Psoas muscle (tissue), 8 donors: ENCODE measurements around the gene PON1. TPM values are rescaled to one million over a fixed set of nuclear protein-coding genes. Genes with fewer than 3 reads are reported as not detected.

Experiments
- ATAC-seq, 4 donors: fragments of 200-7000 bp; cut with Tn5 transposase; one replicate each; pipeline ENCODE4 v1.9.1; 2020; ENCODE audit warnings: moderate library complexity in 3 of 4, mild to moderate bottlenecking in 2 of 4
- DNase-seq, 2 donors: peaks; one replicate each; pipeline ENCODE4 v3.0.0-alpha.2; 2020
- H3K27ac ChIP-seq: fragments of 200-600 bp; one replicate; pipeline ENCODE4 v1.8.0; 2022
- H3K27me3 ChIP-seq, 3 donors: fragments of 200-600 bp in 1 of 3; one replicate each; pipeline versions ENCODE4 v1.6.1 to v1.8.0; 2013 to 2022; ENCODE audit warnings: low read length in 2 of 3, mild to moderate bottlenecking in 2 of 3, moderate library complexity in 1 of 3; ENCODE audit not compliant: insufficient read depth in 3 of 3
- H3K36me3 ChIP-seq, 2 donors: fragments of 200-600 bp in 1 of 2; one replicate each; pipeline versions ENCODE4 v1.6.1 to v1.8.0; 2013 to 2022; ENCODE audit warnings: low read depth in 1 of 2, mild to moderate bottlenecking in 1 of 2, moderate library complexity in 1 of 2; ENCODE audit not compliant: insufficient read depth in 1 of 2
- H3K4me1 ChIP-seq: fragments of 200-600 bp; one replicate; pipeline ENCODE4 v1.8.0; 2022
- H3K4me3 ChIP-seq: fragments of 200-600 bp; one replicate; pipeline ENCODE4 v1.8.0; 2022; ENCODE audit warnings: mild to moderate bottlenecking
- H3K9me3 ChIP-seq: fragments of 200-600 bp; one replicate; pipeline ENCODE4 v1.8.0; 2022
- WGBS, 3 donors: extraction: QIAGEN DNeasy Blood & Tissue Kit; methylation state at CpG; one replicate each; pipeline versions ENCODE4 v1.1.6 to v1.1.7; 2013; 5-methylcytosine and 5-hydroxymethylcytosine counted together
- intact Hi-C, 2 donors: fragments of 100-400 bp; cut with DNase I; formaldehyde crosslinking; loops; one replicate each; pipeline versions ENCODE4 v1.11.0 to v1.14.2; 2022
- polyA plus RNA-seq, 3 donors: library from polyadenylated mRNA; stranded (reverse); fragments of 200-250 nt; gene quantifications; one replicate each; pipeline ENCODE4 v1.2.3, GENCODE V29; 2013
- total RNA-seq, 4 donors: library from RNA; stranded (reverse); fragmentation: NEBNext Ultra II Directional in 2 of 4; extraction: Animal tissue kit (Norgen Biotek cat#: 25700) in 2 of 4; gene quantifications; one replicate each; pipeline versions ENCODE4 v1.2.1 to v1.2.4, GENCODE V29; 2021 to 2023
- TF ChIP-seq, protein P1 (sequence below): fragments of 200-600 bp; IDR thresholded peaks from one replicate; pipeline ENCODE4 v1.8.0; 2022; ENCODE audit warnings: antibody characterized with exemption
- donor health status: healthy with polysubstance abuse.
- donor health status: DM: no; HTN: no; CAD: no; lungs with moderate emphysema.
- donor health status: Bipolar disorder and iron deficiency.
- donor health status: healthy.
- donor health status: DM: yes; HTN: yes; CAD: no.
- donor health status: DM: no; HTN: no; CAD: no.
- donor health status: DM: no; HTN: no; CAD: no.
- donor health status: DM: yes; HTN: yes; CAD: no.

PON1 gene
- total and polyA plus RNA-seq, 7 donors, result 0.04 to 0.10 TPM; not detected in 5

DNA sequence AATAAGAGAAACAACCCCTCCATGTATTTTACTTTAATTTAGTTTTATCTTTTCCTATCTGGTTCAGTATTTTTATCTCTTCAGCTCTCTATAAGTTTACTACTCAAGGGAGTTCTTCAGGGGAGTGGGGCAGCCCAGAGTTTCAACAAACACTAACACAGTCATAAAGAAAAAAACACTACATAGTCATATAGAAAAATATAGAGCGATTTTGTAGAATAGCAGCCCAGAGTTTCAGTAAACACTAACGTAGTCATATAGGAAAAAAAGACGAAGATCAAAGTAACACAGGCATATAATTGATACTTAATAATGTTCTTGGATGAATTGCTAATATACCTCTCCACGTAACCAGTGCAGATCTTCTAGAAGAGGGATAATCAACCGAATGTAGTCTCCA lies 54.7 kb downstream of the PON1 start:
- H3K27ac ChIP-seq, result no peak overlapping the region
- ATAC-seq (no peak), DNase-seq (no peak)
- WGBS, 3 donors, result 93 to 94% (median 93%) methylated on average over 5 of the region's 5 CpGs
- H3K4me3 ChIP-seq, result no peak overlapping the region
- H3K27me3 ChIP-seq, result no peaks in the 10 kb centered on the region
- H3K36me3 ChIP-seq, result peaks cover 0 to 27% of the 10 kb centered on the region in 2 donors
- intact Hi-C loops, result no loop called here
- H3K4me1 ChIP-seq, result no peaks in the 10 kb centered on the region
- TF ChIP-seq, protein P1, sequence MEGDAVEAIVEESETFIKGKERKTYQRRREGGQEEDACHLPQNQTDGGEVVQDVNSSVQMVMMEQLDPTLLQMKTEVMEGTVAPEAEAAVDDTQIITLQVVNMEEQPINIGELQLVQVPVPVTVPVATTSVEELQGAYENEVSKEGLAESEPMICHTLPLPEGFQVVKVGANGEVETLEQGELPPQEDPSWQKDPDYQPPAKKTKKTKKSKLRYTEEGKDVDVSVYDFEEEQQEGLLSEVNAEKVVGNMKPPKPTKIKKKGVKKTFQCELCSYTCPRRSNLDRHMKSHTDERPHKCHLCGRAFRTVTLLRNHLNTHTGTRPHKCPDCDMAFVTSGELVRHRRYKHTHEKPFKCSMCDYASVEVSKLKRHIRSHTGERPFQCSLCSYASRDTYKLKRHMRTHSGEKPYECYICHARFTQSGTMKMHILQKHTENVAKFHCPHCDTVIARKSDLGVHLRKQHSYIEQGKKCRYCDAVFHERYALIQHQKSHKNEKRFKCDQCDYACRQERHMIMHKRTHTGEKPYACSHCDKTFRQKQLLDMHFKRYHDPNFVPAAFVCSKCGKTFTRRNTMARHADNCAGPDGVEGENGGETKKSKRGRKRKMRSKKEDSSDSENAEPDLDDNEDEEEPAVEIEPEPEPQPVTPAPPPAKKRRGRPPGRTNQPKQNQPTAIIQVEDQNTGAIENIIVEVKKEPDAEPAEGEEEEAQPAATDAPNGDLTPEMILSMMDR, result no peak
- H3K9me3 ChIP-seq, result no peaks in the 10 kb centered on the region

DNA sequence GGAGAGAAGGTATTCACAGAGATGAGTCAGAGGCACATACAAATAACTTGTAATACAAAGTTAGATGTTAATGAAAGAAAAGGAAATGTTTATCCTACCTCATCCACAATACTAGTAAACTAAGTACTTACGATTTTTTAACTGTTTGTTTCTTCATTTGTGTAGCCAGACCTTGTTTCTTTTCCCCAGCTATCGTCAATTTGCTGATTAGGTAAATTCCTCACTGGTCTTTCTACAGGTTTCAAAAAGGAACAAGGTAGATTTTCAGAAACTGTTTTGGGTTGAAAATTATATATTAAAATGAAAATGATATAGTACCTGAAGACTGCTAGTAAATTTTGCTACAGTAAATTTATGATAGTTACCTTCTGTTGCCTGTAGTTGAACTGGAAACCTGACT lies 56.6 kb downstream of the PON1 start:
- ATAC-seq (no peak), DNase-seq (no peak)
- no peak overlapping the region for H3K27ac ChIP-seq
- no peaks in the 10 kb centered on the region for H3K4me1 ChIP-seq
- TF ChIP-seq, protein P1, result no peak
- H3K36me3 ChIP-seq, result peaks cover 0 to 20% of the 10 kb centered on the region in 2 donors
- intact Hi-C loops, result no loop called here
- no peaks in the 10 kb centered on the region for H3K9me3 ChIP-seq
- H3K4me3 ChIP-seq, result no peak overlapping the region
- 91 to 94% (median 93%) methylated on average over 2 of the region's 2 CpGs for WGBS, 3 donors
- no peaks in the 10 kb centered on the region for H3K27me3 ChIP-seq

DNA sequence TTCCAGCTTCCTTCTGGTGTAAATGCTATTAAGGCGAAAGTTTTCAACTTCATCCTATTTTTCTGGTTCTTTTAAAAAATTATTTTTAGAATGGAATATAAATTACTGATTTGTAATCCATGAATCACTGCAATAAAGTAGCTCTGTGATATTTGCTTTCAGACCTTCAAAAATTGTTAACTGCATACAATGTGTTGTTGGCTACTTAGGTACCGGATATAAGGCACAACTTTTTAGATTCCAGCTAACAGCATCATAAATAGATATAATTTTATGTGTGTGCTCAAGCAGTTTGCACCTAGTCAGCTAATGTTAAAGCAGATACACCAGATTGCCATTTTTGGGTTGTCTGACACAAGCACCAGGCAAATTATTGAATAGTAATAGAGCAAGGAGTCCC lies 58.7 kb downstream of the PON1 start:
- H3K36me3 ChIP-seq, result peaks cover 0 to 14% of the 10 kb centered on the region in 2 donors
- no peak for ATAC-seq
- H3K4me3 ChIP-seq, result no peak overlapping the region
- no peak for DNase-seq
- intact Hi-C loops, result no loop called here
- TF ChIP-seq, protein P1, result no peak
- H3K4me1 ChIP-seq, result no peaks in the 10 kb centered on the region
- no peaks in the 10 kb centered on the region for H3K9me3 ChIP-seq
- H3K27ac ChIP-seq, result no peak overlapping the region
- H3K27me3 ChIP-seq, result no peaks in the 10 kb centered on the region
- 94 to 98% (median 95%) methylated on average over 2 of the region's 2 CpGs for WGBS, 3 donors

DNA sequence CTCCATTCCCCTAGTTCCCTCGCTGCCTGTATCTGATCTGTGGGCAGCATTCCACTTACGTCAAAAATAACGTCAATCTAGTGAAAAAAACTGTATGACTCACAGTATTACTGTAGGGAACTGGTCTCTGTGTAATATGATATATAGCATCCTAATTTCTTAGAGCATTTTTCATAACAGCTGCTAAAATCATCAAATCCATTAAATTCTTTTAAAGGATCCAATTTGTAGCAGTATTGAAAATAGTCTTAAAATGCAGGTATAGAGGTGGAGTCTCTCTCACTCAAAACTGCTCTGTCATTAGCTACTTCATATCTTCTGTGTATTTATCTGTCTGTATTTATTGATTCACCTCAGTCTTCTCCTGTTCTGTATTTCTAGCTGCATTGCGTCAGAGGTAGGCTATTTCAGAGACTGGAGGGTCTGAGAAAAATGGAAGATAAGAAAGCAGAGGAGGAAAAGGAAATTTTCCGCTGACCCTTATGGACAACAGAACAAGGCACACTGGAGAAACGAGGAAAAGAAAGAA lies 59.9 kb downstream of the PON1 start:
- WGBS, 3 donors, result 62 to 80% (median 70%) methylated on average over 6 of the region's 6 CpGs
- Histone ChIP-seq H3K36me3 (peaks cover 0 to 14% of the 10 kb centered on the region in 2 donors), H3K27ac (no peak overlapping the region), H3K4me3 (no peak overlapping the region), H3K27me3 (no peaks in the 10 kb centered on the region), H3K4me1 (no peaks in the 10 kb centered on the region), H3K9me3 (no peaks in the 10 kb centered on the region)
- intact Hi-C loops, result no loop called here
- DNase-seq (no peak), ATAC-seq (peak in 1 of 4 donors; percentile 40)
- TF ChIP-seq, protein P1, result no peak

DNA sequence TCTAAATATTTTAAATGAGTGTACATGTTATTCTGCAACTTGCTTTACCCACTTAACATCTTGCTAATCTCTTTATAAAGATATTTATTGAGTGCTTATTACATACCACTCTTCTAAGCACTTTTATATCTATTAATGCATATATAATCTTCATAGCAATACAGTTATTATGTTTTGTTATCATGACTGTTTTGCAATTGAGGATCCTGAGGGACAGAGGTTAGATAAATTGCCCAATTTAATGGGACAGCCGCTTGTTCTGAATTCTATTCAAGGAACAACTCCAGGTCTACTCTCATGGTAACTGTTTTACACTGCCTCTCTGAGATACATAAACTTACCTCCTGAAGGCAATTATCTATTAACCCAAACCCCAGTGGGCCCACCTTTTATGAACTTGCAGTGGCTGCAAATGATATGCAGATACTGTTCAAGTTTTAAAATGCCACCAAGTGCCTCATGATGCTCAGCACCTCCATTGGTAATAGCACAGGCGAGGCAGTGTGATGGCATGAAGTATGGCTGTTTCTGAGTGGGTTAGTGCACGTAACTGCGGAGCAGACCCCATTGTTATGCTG lies 60.5 kb downstream of the PON1 start:
- 60 to 74% (median 61%) methylated on average over 4 of the region's 4 CpGs for WGBS, 3 donors
- Histone ChIP-seq H3K27ac (no peak overlapping the region), H3K36me3 (peaks cover 0 to 9% of the 10 kb centered on the region in 2 donors), H3K4me3 (no peak overlapping the region), H3K4me1 (no peaks in the 10 kb centered on the region), H3K27me3 (no peaks in the 10 kb centered on the region), H3K9me3 (no peaks in the 10 kb centered on the region)
- TF ChIP-seq, protein P1, result no peak
- ATAC-seq (no peak), DNase-seq (no peak)
- intact Hi-C loops, result no loop called here
